Myometrial cell (primary cell): ENCODE data around the gene RUSC2. TPM values are rescaled to one million over a fixed set of nuclear protein-coding genes. Genes with fewer than 3 reads are reported as not detected.

Source experiments
- total RNA-seq: library from RNA; depleted of rRNA; stranded (reverse); fragments of >200 nt; gene quantifications from 2 replicates; pipeline ENCODE4 v1.2.3, GENCODE V29; 2015

The RUSC2 gene
- 23.6 and 26.2 TPM in 2 replicates for total RNA-seq

DNA sequence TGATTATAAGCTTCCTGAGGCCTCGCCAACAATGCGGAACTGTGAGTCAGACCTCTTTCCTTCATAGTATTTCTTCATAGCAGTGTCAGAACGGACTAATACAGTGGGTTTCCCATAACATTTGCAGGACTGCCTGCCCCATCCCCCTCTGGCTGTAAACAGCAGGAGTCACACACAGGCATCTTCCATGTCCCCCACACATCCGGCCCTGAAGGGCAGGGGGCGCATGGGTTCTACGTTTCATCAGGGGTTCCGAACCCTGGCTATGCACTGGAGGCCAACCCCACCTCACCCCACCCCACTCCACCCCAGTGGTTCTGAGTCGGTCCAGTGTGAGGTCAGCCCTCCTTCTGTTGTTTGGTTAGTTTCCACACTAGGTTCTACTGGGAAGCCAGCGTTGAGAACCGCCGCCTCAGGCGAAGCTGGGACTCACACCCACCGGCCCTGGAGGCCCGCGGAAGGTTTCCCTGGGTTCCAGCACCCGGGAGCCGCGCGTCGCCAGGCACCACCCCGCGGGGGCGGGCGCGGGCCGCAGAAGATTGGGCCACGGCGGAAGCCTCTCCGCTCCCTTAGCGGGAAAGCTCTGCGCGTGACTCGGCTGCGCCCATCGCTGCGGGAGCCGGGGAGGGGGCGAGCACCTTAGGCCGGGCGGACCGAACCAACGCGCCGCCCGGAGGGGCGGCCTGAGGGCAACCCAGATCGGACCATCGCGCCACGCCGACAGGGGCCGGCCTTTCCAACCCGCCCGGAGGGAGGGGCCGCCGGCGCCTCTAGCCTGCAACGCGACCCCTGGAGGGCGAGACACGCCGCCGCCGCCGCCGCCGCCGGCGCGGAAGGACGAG lies at the start of gene RUSC2:
RUSC2 (plus strand) TSS at position 799 of the 842 bp plus-strand sequence. CDS start 56,411 bp downstream, outside the sequence.

Other genes with a start within 250 kb of the RUSC2 start
- gene TESK1, start 115.2 kb downstream of the RUSC2 start, total RNA-seq, result 14.4 and 18.6 TPM in 2 replicates
- gene CD72, start 128.3 kb downstream of the RUSC2 start, total RNA-seq, result 0.35 and 1.2 TPM in 2 replicates
- not detected in 2 replicates for gene SIT1, start 160.8 kb downstream of the RUSC2 start, total RNA-seq
- gene RMRP, start 167.9 kb downstream of the RUSC2 start, total RNA-seq, result 1,659 and 5,862 TPM in 2 replicates
- gene CCDC107, start 168.2 kb downstream of the RUSC2 start, total RNA-seq, result 14.0 and 27.1 TPM in 2 replicates
- gene ARHGEF39, start 175.1 kb downstream of the RUSC2 start, total RNA-seq, result 4.1 and 8.4 TPM in 2 replicates
- gene CA9, start 183.8 kb downstream of the RUSC2 start, total RNA-seq, result 1.1 TPM in 1 of 2 replicates, not detected in the other
- 1,252 and 1,303 TPM in 2 replicates for gene TPM2, start 199.8 kb downstream of the RUSC2 start, total RNA-seq
- 473 and 541 TPM in 2 replicates for gene TLN1, start 242.1 kb downstream of the RUSC2 start, total RNA-seq
- 118 and 127 TPM in 2 replicates for gene CREB3, start 242.6 kb downstream of the RUSC2 start, total RNA-seq